GM23338 (cell line): ENCODE data around the gene CABP2.

Source experiments
- CREB1 ChIP-seq: fragments of 250-450 bp; sonication (Bioruptor Pico); IDR thresholded peaks from 2 replicates; pipeline ENCODE4 v1.5.0; 2020; ENCODE audit warnings: low read depth, mild to moderate bottlenecking, moderate library complexity
- CTCF ChIP-seq, 2 experiments: fragments of 200-600 bp in 1 of 2; sonication (generic) in 1 of 2; conservative IDR thresholded peaks; 2 replicates each; pipeline versions ENCODE4 v1.5.1 to v1.6.1; 2016 to 2017; ENCODE audit warnings: antibody characterized with exemption in 2 of 2, low read depth in 2 of 2, mild to moderate bottlenecking in 2 of 2, moderate library complexity in 1 of 2
- EZH2 ChIP-seq: fragments of 200-600 bp; sonication (generic); IDR thresholded peaks from one replicate; pipeline ENCODE4 v1.8.0; 2017; ENCODE audit warnings: antibody characterized with exemption, mild to moderate bottlenecking, low read depth; ENCODE audit not compliant: unreplicated experiment
- EZH2phosphoT487 ChIP-seq: fragments of 200-600 bp; sonication (generic); IDR thresholded peaks from one replicate; pipeline ENCODE4 v1.8.1; 2018; ENCODE audit warnings: antibody characterized with exemption; ENCODE audit not compliant: unreplicated experiment
- POLR2AphosphoS5 ChIP-seq: IDR thresholded peaks from 2 replicates; pipeline ENCODE4 v1.6.1; 2016; ENCODE audit warnings: antibody characterized with exemption, low read depth
- REST ChIP-seq: IDR thresholded peaks from one replicate; pipeline ENCODE4 v1.6.1; 2018; ENCODE audit warnings: antibody characterized with exemption; ENCODE audit not compliant: unreplicated experiment
- ZNF331 ChIP-seq: fragments of 250-450 bp; sonication (Bioruptor Pico); IDR thresholded peaks from 2 replicates; pipeline ENCODE4 v1.5.0; 2020; ENCODE audit warnings: low read depth, mild to moderate bottlenecking, moderate library complexity
- TF ChIP-seq, protein P1 (sequence below): IDR thresholded peaks from 2 replicates; pipeline ENCODE4 v1.6.1; 2016; ENCODE audit warnings: antibody characterized with exemption

DNA sequence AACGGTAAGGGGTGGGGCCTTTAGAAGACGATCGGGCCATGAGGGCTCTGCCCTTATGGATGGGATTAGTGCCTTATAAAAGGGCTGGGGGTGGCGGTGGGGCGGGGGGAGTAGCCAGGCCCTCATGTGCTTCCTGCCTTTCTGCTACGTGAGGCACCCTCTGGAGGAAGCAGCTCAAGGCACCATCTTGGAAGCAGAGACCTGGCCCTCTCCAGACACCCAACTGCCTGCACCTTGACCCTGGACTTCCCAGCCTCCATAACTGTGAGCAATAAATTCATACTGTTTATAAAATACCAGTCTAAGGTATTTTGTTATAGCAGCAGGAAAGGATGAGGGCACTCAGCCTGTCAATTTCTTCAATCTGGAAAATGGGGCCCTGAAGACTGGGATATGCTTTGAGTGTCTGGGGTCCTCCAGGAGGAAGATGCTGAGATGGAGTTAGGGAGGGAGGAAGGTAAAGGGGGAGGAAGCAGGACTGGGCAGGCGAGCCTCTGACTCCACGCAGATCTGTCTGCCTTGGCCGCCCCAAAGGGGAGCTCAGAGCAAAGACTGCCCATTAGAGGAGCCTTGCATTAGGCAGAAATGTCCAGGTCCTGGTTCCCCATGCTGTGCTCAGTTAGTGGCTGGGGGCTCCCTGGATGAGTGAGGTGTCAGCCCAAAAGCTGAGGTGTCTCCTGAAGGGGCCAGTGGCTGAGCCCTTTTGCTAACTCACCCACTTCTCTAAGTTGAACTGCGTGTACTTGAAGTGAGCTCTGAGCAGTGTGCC lies 5.3 kb downstream of the CABP2 start:
- TF ChIP-seq EZH2 (no peak), CTCF (conservative IDR thresholded peaks at IDR 0.05; ENCODE audit: low read depth in 2 of 2) (no peak), EZH2phosphoT487 (no peak), POLR2AphosphoS5 (no peak), REST (no peak), CREB1 (CRISPR knock-in tag) (no peak), ZNF331 (CRISPR knock-in tag) (no peak)
- TF ChIP-seq, protein P1, sequence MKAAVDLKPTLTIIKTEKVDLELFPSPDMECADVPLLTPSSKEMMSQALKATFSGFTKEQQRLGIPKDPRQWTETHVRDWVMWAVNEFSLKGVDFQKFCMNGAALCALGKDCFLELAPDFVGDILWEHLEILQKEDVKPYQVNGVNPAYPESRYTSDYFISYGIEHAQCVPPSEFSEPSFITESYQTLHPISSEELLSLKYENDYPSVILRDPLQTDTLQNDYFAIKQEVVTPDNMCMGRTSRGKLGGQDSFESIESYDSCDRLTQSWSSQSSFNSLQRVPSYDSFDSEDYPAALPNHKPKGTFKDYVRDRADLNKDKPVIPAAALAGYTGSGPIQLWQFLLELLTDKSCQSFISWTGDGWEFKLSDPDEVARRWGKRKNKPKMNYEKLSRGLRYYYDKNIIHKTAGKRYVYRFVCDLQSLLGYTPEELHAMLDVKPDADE, result no peak
